Erythroblast (primary cell): ENCODE data around the gene PCNX1.
"Not testable (repeated sequence)": the region's sequence is repeated elsewhere in the genome, so short reads cannot be mapped to it uniquely, and the experiment has no call there.

Source experiments
- DNase-seq, 2 experiments: peaks; one replicate each; lab custom pipeline; 2025; lab: John Stamatoyannopoulos, UW
- GATA1 ChIP-seq: IDR thresholded peaks from 2 replicates; pipeline ENCODE4 v1.6.1; 2011; ENCODE audit warnings: low read depth, mild to moderate bottlenecking, control low read depth, low read length, moderate library complexity
- POLR2A ChIP-seq: IDR thresholded peaks from 2 replicates; pipeline ENCODE4 v1.6.1; 2011; ENCODE audit warnings: mild to moderate bottlenecking, low read length

Gene PCNX1

GRCh38 chr14:71108398-71109119, 201.3 kb downstream of the PCNX1 start:
- DNase-seq: no peak
- TF ChIP-seq GATA1: no peak
- no peak for TF ChIP-seq POLR2A

GRCh38 chr14:71113376-71113775, 206.1 kb downstream of the PCNX1 start:
- no peak for TF ChIP-seq POLR2A
- TF ChIP-seq GATA1: no peak
- no peak for DNase-seq

- TF ChIP-seq POLR2A (no peak), GATA1 (no peak)
- no peak for DNase-seq
These were observed 207.3 kb downstream of the PCNX1 start for GRCh38 chr14:71114565-71114964.

GRCh38 chr14:71115306-71115705, 208.0 kb downstream of the PCNX1 start:
- no peak for TF ChIP-seq GATA1
- no peak for TF ChIP-seq POLR2A
- no peak for DNase-seq

DNA sequence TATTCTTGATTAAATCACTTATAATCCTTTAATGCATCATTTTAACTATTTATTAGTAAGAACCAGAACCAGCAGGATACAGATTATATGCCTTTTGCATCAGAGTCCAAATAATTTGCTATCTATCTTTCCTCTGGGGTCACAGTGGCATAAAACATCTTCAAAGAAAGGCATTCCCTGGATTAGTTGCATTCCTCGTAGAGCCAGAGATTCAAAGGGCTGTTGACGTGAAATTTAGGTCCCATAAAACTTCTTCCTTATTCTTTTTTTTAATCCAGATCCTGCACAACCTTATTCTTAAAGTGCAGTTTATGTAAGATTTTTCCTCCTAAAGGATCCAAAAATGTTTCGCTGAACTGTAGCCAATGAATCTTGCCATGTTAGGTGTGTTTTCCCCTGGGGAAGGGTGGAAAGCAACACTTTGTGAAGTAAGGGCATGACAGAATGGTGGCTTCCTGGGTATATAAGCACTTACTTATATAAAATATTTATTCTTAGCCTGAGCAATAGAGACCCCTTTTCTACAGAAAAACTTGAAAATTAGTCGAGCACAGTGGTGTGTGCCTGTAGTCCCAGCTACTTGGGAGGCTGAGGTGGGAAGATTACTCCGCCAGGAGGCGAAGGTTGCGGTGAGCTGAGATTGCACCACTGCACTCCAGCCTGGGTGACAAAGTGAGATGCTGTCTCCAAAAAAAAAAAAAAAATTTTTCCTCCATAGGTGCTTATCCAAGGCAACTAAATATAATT, 208.7 kb downstream of the PCNX1 start:
- TF ChIP-seq GATA1 (no peak), POLR2A (no peak)
- DNase-seq: no peak

GRCh38 chr14:71116568-71117122, 209.4 kb downstream of the PCNX1 start:
- DNase-seq: no peak

DNA sequence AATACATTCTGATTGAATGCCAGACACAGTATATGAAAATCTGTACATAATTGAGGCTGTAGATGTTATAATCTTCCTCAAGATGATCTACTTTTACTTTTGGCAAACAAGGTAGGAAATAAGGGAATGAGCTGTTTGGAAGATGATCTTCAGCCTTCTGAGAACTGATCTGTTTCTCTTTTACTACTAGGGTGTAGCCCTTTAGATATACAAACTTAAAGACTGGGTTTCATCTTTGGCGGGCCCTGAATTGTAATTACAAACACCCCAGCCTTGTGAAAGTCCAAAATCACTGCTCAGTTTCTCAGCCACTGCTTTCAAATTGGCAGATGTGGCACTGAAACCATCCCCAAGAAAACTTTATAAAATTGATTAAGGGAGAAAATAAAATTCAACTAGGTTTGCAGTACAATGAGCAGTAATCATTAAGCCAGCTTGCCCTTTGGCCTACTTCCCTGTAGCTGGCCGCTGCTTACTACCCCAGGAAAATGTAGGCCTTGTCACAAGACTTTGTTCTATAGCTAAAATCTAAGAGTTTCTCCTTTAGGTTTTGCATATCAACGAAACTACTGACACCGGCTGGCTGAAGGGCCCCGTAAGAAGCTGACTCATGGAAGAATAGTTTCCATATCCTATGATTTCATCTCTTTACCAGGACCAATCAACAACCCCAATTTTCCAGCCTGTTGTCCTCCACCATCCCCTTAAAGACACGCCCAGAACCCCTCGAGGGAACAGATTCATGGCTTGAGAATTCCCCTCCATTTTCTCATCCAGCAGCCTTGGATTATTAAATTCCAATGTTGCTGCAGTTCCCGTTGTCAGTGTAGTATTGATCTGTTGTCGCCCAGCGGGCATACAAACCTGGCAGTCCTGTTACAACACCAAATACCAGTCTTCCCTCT, 210.8 kb downstream of the PCNX1 start:
- no peak for DNase-seq
- no peak for TF ChIP-seq GATA1

More at GRCh38 chr14:71116568-71117122, 209.4 kb downstream of the PCNX1 start:
- TF ChIP-seq GATA1 (no peak), POLR2A (no peak)

DNA sequence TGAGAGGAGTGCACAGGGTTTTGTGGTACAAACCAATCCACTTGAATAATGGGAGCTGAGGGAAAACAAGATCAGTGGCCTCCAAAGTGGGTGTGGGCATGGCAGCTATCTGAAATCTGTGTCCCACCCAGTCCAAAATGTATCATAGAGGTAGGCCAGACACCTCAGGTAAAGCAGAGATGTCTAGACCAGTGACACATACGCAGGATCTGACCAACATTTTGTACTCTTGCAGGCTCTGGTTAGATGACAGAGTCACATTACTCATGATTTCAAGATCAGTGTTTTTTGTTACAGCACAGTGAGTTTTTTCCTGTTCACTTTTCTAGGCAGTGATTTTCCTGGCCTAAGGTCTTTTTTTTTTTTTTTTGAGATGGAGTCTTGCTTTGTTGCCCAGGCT, 211.8 kb downstream of the PCNX1 start:
- TF ChIP-seq POLR2A (no peak), GATA1 (no peak)
- no peak for DNase-seq

DNA sequence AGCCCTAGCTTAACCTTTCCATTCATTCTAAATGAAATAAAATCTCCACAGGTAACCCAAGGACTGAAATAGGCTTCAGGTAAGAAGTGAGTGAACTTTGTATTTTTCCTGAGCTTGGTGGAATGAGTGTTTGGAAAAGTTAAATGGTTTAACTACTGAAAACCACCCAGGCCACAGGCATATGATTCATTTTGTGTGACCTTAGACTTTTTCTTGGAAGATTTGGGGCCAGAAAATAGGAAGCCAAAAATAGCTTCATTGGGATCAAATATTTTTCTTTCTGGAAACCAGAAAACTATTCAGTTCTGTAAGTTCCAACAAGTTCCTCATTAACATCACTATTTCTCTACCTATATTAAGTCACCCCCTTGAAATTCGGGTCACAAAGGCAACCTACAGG, 212.6 kb downstream of the PCNX1 start:
- no peak for DNase-seq
- no peak for TF ChIP-seq GATA1
- TF ChIP-seq POLR2A: no peak

DNA sequence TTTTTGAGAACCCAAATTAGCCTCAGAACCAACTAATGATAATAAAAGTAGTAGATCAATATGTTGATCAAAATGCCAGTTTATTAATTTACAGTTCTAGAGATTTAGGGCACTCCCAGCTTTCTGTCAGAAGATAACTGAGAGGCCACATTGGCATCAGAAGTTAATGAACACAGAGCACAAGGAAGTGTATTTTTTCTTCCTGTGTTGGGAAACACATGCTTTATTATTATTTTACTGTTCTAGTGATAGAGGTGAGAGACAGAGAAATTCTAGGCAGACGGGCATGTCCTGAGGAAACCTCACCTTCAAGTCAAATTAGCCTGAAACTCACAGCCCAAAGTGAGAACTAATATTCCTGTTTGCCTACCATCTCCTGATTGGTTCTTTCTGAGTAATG, 213.7 kb downstream of the PCNX1 start:
- no peak for DNase-seq
- no peak for TF ChIP-seq GATA1
- no peak for TF ChIP-seq POLR2A

GRCh38 chr14:71121711-71122110, 214.5 kb downstream of the PCNX1 start:
- no peak for DNase-seq
- TF ChIP-seq GATA1 (no peak), POLR2A (no peak)

GRCh38 chr14:71122866-71123565, 215.8 kb downstream of the PCNX1 start:
- DNase-seq: no peak
- TF ChIP-seq POLR2A (no peak), GATA1 (no peak)

GRCh38 chr14:71123579-71124135, 216.4 kb downstream of the PCNX1 start:
- DNase-seq: no peak
- TF ChIP-seq GATA1 (no peak), POLR2A (no peak)

GRCh38 chr14:71129716-71130490, 222.6 kb downstream of the PCNX1 start:
- DNase-seq: not testable (repeated sequence)
